ENCODE results near the gene COL4A1.

The COL4A1 gene

DNA sequence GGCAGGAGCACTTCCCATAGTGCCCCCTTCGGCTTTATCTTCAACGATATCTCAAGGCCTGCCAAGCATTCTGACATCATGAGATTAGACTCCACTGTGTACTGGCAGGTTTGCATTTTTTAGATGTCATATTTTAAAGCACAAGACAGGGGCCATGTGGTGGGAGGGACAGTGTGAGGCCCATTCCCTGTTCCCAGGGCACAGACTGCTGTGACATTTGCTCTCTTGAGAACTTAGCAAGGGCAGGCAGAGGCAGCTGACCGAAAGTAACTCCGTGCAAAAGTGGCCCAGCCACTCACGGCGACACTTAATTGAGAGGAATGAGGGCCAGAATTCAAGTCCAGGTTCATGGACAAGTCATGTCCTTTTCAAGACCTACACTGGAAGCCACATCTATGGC, 201.8 kb downstream of the COL4A1 start:
- no peak for DNase-seq

- DNase-seq: no peak
These were observed 203.4 kb downstream of the COL4A1 start for GRCh38 chr13:110103534-110103933.

GRCh38 chr13:110103026-110103425, 203.9 kb downstream of the COL4A1 start:
- DNase-seq: no peak

- no peak for DNase-seq
These were observed 204.9 kb downstream of the COL4A1 start for GRCh38 chr13:110102053-110102452.

- DNase-seq: no peak
These were observed 207.0 kb downstream of the COL4A1 start for GRCh38 chr13:110099922-110100321.

Data from inflammatory macrophage treated with lipopolysaccharide for 4 hours (primary cell).